DND-41 (cell line): ENCODE data around the gene RRAS.

Experiments used
- ATAC-seq: fragments of 200-7000 bp; cut with Tn5 transposase; 3 replicates; pipeline ENCODE4 v1.9.1; 2021; ENCODE audit warnings: low read depth; ENCODE audit not compliant: insufficient read depth
- DNase-seq: peaks from one replicate; pipeline ENCODE4 v3.0.0-alpha.2; 2020
- H2AFZ ChIP-seq: 2 replicates; pipeline ENCODE4 v1.6.0; 2012; ENCODE audit warnings: low read depth, low read length
- H3K27ac ChIP-seq: 2 replicates; pipeline ENCODE4 v1.5.1; 2012; ENCODE audit warnings: low read length, inconsistent platforms
- H3K27me3 ChIP-seq: fragments of 200-600 bp; sonication (generic); 2 replicates; pipeline ENCODE4 v1.6.0; 2012; ENCODE audit warnings: low read length, mild to moderate bottlenecking, inconsistent platforms; ENCODE audit not compliant: insufficient read depth, poor library complexity
- H3K36me3 ChIP-seq: 2 replicates; pipeline ENCODE4 v1.5.1; 2012; ENCODE audit warnings: low read length, inconsistent platforms; ENCODE audit not compliant: insufficient read depth
- H3K4me1 ChIP-seq: 2 replicates; pipeline ENCODE4 v1.5.1; 2012; ENCODE audit warnings: mild to moderate bottlenecking, low read length; ENCODE audit not compliant: insufficient read depth
- H3K4me2 ChIP-seq: 2 replicates; pipeline ENCODE4 v1.6.0; 2012; ENCODE audit warnings: mild to moderate bottlenecking, moderate library complexity, low read length, inconsistent platforms; ENCODE audit not compliant: insufficient read depth
- H3K4me3 ChIP-seq, 2 experiments: fragments of 200-600 bp in 1 of 2; shearing (Covaris generic) in 1 of 2; 2 replicates each; pipeline ENCODE4 v1.5.1; 2012 to 2016; ENCODE audit warnings: inconsistent platforms in 2 of 2, low read length in 2 of 2, mild to moderate bottlenecking in 2 of 2, low read depth in 1 of 2, moderate library complexity in 1 of 2
- H3K79me2 ChIP-seq: 2 replicates; pipeline ENCODE4 v1.6.0; 2012; ENCODE audit warnings: low read length, inconsistent platforms; ENCODE audit not compliant: insufficient read depth
- H3K9ac ChIP-seq: 2 replicates; pipeline ENCODE4 v1.6.0; 2012; ENCODE audit warnings: low read depth, mild to moderate bottlenecking, inconsistent platforms, low read length, moderate library complexity
- H3K9me3 ChIP-seq: 2 replicates; pipeline ENCODE4 v1.5.1; 2012; ENCODE audit warnings: low read length, moderate library complexity, mild to moderate bottlenecking, inconsistent platforms; ENCODE audit not compliant: insufficient read depth, severe bottlenecking
- H4K20me1 ChIP-seq: 2 replicates; pipeline ENCODE4 v1.6.0; 2012; ENCODE audit warnings: low read length; ENCODE audit not compliant: insufficient read depth
- CTCF ChIP-seq: IDR thresholded peaks from 2 replicates; pipeline ENCODE4 v1.5.1; 2012; ENCODE audit warnings: borderline replicate concordance, low read length, moderate library complexity, mild to moderate bottlenecking; ENCODE audit not compliant: poor library complexity, severe bottlenecking; ENCODE audit errors: extremely low read depth
- EZH2 ChIP-seq: IDR thresholded peaks from 3 replicates; pipeline ENCODE4 v1.6.1; 2012; ENCODE audit warnings: borderline replicate concordance, low read depth, mild to moderate bottlenecking, moderate library complexity, low read length, inconsistent platforms; ENCODE audit not compliant: severe bottlenecking

The RRAS gene

GRCh38 chr19:49594157-49594992 lies 45.6 kb downstream of the RRAS start:
- H3K36me3 ChIP-seq = peaks cover 65% of the 10 kb centered on the region
- DNase-seq (no peak), ATAC-seq (no peak)
- TF ChIP-seq CTCF (no peak), EZH2 (no peak)
- H3K4me3 ChIP-seq = no peak overlapping the region
- H3K4me1 ChIP-seq = peaks cover 23% of the 10 kb centered on the region
- H3K79me2 ChIP-seq = peaks cover 74% of the 10 kb centered on the region
- no peak overlapping the region for H3K9ac ChIP-seq
- no peaks in the 10 kb centered on the region for H3K27me3 ChIP-seq
- H3K4me2 ChIP-seq = peak overlapping the region; percentile 90; the same call in 1 of the 2 replicates
- H3K9me3 ChIP-seq = no peaks in the 10 kb centered on the region
- no peak overlapping the region for H2AFZ ChIP-seq
- no peak overlapping the region for H3K27ac ChIP-seq
- H4K20me1 ChIP-seq = peaks cover 64% of the 10 kb centered on the region

GRCh38 chr19:49593233-49594113 lies 46.5 kb downstream of the RRAS start:
- ATAC-seq (peak; percentile 54), DNase-seq (peak; percentile 93)
- Histone ChIP-seq H3K9ac (peak overlapping the region; percentile 90), H2AFZ (no peak overlapping the region), H3K36me3 (peaks cover 56% of the 10 kb centered on the region), H3K4me1 (peaks cover 23% of the 10 kb centered on the region), H4K20me1 (peaks cover 56% of the 10 kb centered on the region), H3K79me2 (peaks cover 66% of the 10 kb centered on the region), H3K27me3 (no peaks in the 10 kb centered on the region), H3K27ac (peak overlapping the region; percentile 39; the same call in 1 of the 2 replicates), H3K4me3 (peak overlapping the region in 1 of 2 experiments; percentile 97; a peak in 2 of 4 replicates), H3K4me2 (peak overlapping the region; percentile 90), H3K9me3 (no peaks in the 10 kb centered on the region)
- TF ChIP-seq EZH2 (no peak), CTCF (no peak)

GRCh38 chr19:49592486-49593232 lies 47.3 kb downstream of the RRAS start:
- Histone ChIP-seq H3K4me2 (peak overlapping the region; percentile 90), H3K79me2 (peaks cover 60% of the 10 kb centered on the region), H3K4me3 (peak overlapping the region; percentile 97 to 100; a peak in 3 of 4 replicates), H4K20me1 (peaks cover 51% of the 10 kb centered on the region), H3K9ac (peak overlapping the region; percentile 90), H3K27me3 (no peaks in the 10 kb centered on the region), H3K4me1 (peaks cover 23% of the 10 kb centered on the region), H2AFZ (peak overlapping the region; percentile 78; the same call in 1 of the 2 replicates), H3K9me3 (no peaks in the 10 kb centered on the region), H3K27ac (peak overlapping the region; percentile 93), H3K36me3 (peaks cover 49% of the 10 kb centered on the region)
- peak; percentile 42 for DNase-seq
- ATAC-seq = no peak
- no peak for TF ChIP-seq CTCF
- no peak for TF ChIP-seq EZH2
